HepG2 (cell line): Measurements from ENCODE around the gene LRRN4CL. TPM values are rescaled to one million over a fixed set of nuclear protein-coding genes. Genes with fewer than 3 reads are reported as not detected.
A peak's percentile ranks its signal among the peaks of the same experiment; 100 is the strongest.

ENCODE experiments used
- ARID2 ChIP-seq: sonication (generic); formaldehyde crosslinking; IDR thresholded peaks from 2 replicates; pipeline ENCODE4 v1.8.1; 2022; ENCODE audit warnings: mild to moderate bottlenecking, missing genetic modification reagents, borderline replicate concordance
- ATF7-NPFF ChIP-seq: sonication (generic); formaldehyde crosslinking; IDR thresholded peaks from 2 replicates; pipeline ENCODE4 v1.8.1; 2023; ENCODE audit warnings: mild to moderate bottlenecking, low read depth, missing genetic modification reagents, moderate library complexity
- CBX5 ChIP-seq: sonication (generic); formaldehyde crosslinking; IDR thresholded peaks from 2 replicates; pipeline ENCODE4 v1.4.0; 2020; ENCODE audit warnings: missing genetic modification reagents, borderline replicate concordance
- HNRNPK ChIP-seq: fragments of 200-400 bp; formaldehyde crosslinking; IDR thresholded peaks from 2 replicates; pipeline ENCODE4 v1.6.1; 2018; ENCODE audit warnings: low read length, low read depth, moderate library complexity, mild to moderate bottlenecking; ENCODE audit not compliant: poor library complexity, severe bottlenecking
- HNRNPL ChIP-seq: fragments of 200-400 bp; formaldehyde crosslinking; IDR thresholded peaks from 2 replicates; pipeline ENCODE4 v1.6.1; 2017; ENCODE audit warnings: mild to moderate bottlenecking, low read depth, low read length
- HNRNPLL ChIP-seq: fragments of 200-400 bp; formaldehyde crosslinking; IDR thresholded peaks from 2 replicates; pipeline ENCODE4 v1.6.1; 2017; ENCODE audit warnings: mild to moderate bottlenecking, low read depth, low read length; ENCODE audit not compliant: poor library complexity, severe bottlenecking
- JARID2 ChIP-seq: sonication (generic); formaldehyde crosslinking; IDR thresholded peaks from 2 replicates; pipeline ENCODE4 v1.8.1; 2023; ENCODE audit warnings: missing genetic modification reagents, inconsistent platforms; ENCODE audit not compliant: insufficient replicate concordance
- KDM2A ChIP-seq: sonication (generic); formaldehyde crosslinking; IDR thresholded peaks from 2 replicates; pipeline ENCODE4 v1.4.0; 2020; ENCODE audit warnings: low read depth, missing genetic modification reagents, borderline replicate concordance
- KDM5A ChIP-seq: fragments of 200-600 bp; sonication (generic); IDR thresholded peaks from 2 replicates; pipeline ENCODE4 v1.7.0; 2018; ENCODE audit warnings: antibody characterized with exemption, mild to moderate bottlenecking, low read length, borderline replicate concordance
- MED8 ChIP-seq: sonication (generic); formaldehyde crosslinking; IDR thresholded peaks from 2 replicates; pipeline ENCODE4 v1.8.1; 2023; ENCODE audit warnings: mild to moderate bottlenecking, missing genetic modification reagents; ENCODE audit not compliant: insufficient replicate concordance
- MXI1 ChIP-seq: IDR thresholded peaks from 3 replicates; pipeline ENCODE4 v1.6.1; 2012; ENCODE audit warnings: low read depth, low read length, inconsistent platforms, borderline replicate concordance
- SMAD9 ChIP-seq: sonication (generic); formaldehyde crosslinking; IDR thresholded peaks from 2 replicates; pipeline ENCODE4 v1.5.1; 2020; ENCODE audit warnings: mild to moderate bottlenecking, missing genetic modification reagents
- THAP9 ChIP-seq: sonication (generic); formaldehyde crosslinking; IDR thresholded peaks from 2 replicates; pipeline ENCODE4; 2020; ENCODE audit warnings: missing genetic modification reagents, mild to moderate bottlenecking, borderline replicate concordance
- ZKSCAN5 ChIP-seq: sonication (generic); formaldehyde crosslinking; IDR thresholded peaks from 2 replicates; pipeline ENCODE4 v1.5.1; 2020; ENCODE audit warnings: mild to moderate bottlenecking, missing genetic modification reagents
- ZKSCAN8 ChIP-seq: IDR thresholded peaks from 2 replicates; pipeline ENCODE4 v1.6.1; 2016; ENCODE audit warnings: borderline replicate concordance, missing genetic modification reagents, missing compliant biosample characterization
- ZNF362 ChIP-seq: sonication (generic); formaldehyde crosslinking; IDR thresholded peaks from 2 replicates; pipeline ENCODE4 v1.4.0; 2020; ENCODE audit warnings: missing genetic modification reagents, mild to moderate bottlenecking, borderline replicate concordance
- ZNF501 ChIP-seq: sonication (generic); formaldehyde crosslinking; IDR thresholded peaks from 2 replicates; pipeline ENCODE4 v1.5.1; 2020; ENCODE audit warnings: mild to moderate bottlenecking, moderate library complexity, missing genetic modification reagents
- ZNF597 ChIP-seq: sonication (generic); formaldehyde crosslinking; IDR thresholded peaks from 2 replicates; pipeline ENCODE4 v1.5.0; 2020; ENCODE audit warnings: missing genetic modification reagents
- ZNF710 ChIP-seq: sonication (generic); formaldehyde crosslinking; IDR thresholded peaks from 2 replicates; pipeline ENCODE4 v1.5.0; 2020; ENCODE audit warnings: mild to moderate bottlenecking, missing genetic modification reagents, borderline replicate concordance
- ZNF75D ChIP-seq: sonication (generic); formaldehyde crosslinking; IDR thresholded peaks from 2 replicates; pipeline ENCODE4 v1.8.1; 2023; ENCODE audit warnings: missing genetic modification reagents, mild to moderate bottlenecking, borderline replicate concordance
- polyA plus RNA-seq, 8 experiments: library from polyadenylated mRNA; depleted of rRNA in 3 of 8; stranded (reverse) in 7 of 8; unstranded in 1 of 8; fragments of >200 nt; fragmentation: Illumina TruSeq in 4 of 8; extraction: Trizol in 4 of 8; gene quantifications; 2 replicates each; pipeline versions ENCODE4 v1.2.1 to v1.2.3, GENCODE V29; 2011 to 2016; ENCODE audit warnings: low read depth in 4 of 8, missing spikeins in 1 of 8, mixed read lengths in 1 of 8; ENCODE audit not compliant: insufficient read depth in 1 of 8
- total RNA-seq, 5 experiments: library from RNA; depleted of rRNA; stranded (reverse); fragments of >200 nt; fragmentation: Illumina TruSeq; extraction: Trizol; gene quantifications; 2 replicates each; pipeline ENCODE4 v1.2.3, GENCODE V29; 2016; ENCODE audit warnings: low read depth in 1 of 5

The LRRN4CL gene
- total and polyA plus RNA-seq, 2 of the 13 experiments (the other 11 are each of a cell fraction or from before 2014, with no cell fraction given): 0.11 TPM; not detected in 1

- peak; percentile 66; the same call in 1 of the 2 replicates for TF ChIP-seq ZNF710 (CRISPR knock-in tag)
- TF ChIP-seq KDM5A: peak; percentile 96
- no peak for TF ChIP-seq SMAD9 (CRISPR knock-in tag)
- no peak for TF ChIP-seq ZNF597
- peak; percentile 85 for TF ChIP-seq KDM2A (CRISPR knock-in tag)
- peak; percentile 69; the same call in 1 of the 2 replicates for TF ChIP-seq HNRNPL
- peak; percentile 60 for TF ChIP-seq HNRNPLL
- TF ChIP-seq ZNF501 (CRISPR knock-in tag): peak; percentile 87
- TF ChIP-seq CBX5 (CRISPR knock-in tag): 0 out of 2 replicates have a peak, but pooled peaks have one; percentile 28
- TF ChIP-seq JARID2 (CRISPR knock-in tag): peak; percentile 75
- no peak for TF ChIP-seq ZKSCAN8 (CRISPR knock-in tag)
- peak; percentile 77; the same call in 2 of the 3 replicates for TF ChIP-seq MXI1
- no peak for TF ChIP-seq ZNF75D (CRISPR knock-in tag)
- peak; percentile 63 for TF ChIP-seq MED8
- TF ChIP-seq HNRNPK: no peak
- TF ChIP-seq ZKSCAN5: no peak
- TF ChIP-seq ZNF362 (CRISPR knock-in tag): peak; percentile 37; the same call in 1 of the 2 replicates
- peak; percentile 83; the same call in 1 of the 2 replicates for TF ChIP-seq THAP9 (CRISPR knock-in tag)
- TF ChIP-seq ARID2 (CRISPR knock-in tag): peak; percentile 54; the same call in 1 of the 2 replicates
- peak; percentile 38; the same call in 1 of the 2 replicates for TF ChIP-seq ATF7-NPFF (CRISPR knock-in tag)
These were observed 10.3 kb downstream of the LRRN4CL start, which contains the start of gene UBXN1 (continued) for GRCh38 chr11:62678770-62679696.
